Measurements from ENCODE around the gene JADE1.

JADE1 gene

DNA sequence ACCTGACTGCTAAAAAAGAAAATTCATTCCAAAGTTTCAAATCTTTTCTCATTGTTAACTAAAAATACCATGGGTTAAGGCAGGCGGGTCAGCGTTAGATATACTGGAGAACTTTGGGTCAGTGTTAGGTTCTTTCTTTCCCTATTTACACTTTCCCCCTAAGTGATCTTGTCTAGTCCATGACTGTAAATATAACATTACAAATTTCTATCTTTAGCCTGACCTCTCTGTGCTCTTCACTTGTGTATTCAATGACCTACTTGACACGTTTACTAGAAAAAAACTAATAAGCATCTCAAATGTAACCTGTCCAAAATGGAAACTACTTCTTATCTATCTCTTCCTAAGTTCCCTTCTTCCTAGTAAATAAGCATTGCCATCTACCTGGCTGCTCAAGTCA is 95.3 kb downstream of the JADE1 start:
- Histone ChIP-seq H3K9me3 (replicated peaks; ENCODE audit: low read length) (no peaks in the 10 kb centered on the region), H3K4me3 (ENCODE audit: low read length) (no peak overlapping the region), H3K4me1 (ENCODE audit: control insufficient read depth, insufficient read depth, low read length) (no peaks in the 10 kb centered on the region), H3K4me2 (ENCODE audit: low read length) (no peak overlapping the region), H3K9ac (ENCODE audit: low read depth, low read length) (no peak overlapping the region), H3K36me3 (ENCODE audit: insufficient read depth, low read length) (no peaks in the 10 kb centered on the region), H3K27me3 (ENCODE audit: control insufficient read depth, insufficient read depth, low read length) (no peaks in the 10 kb centered on the region)

DNA sequence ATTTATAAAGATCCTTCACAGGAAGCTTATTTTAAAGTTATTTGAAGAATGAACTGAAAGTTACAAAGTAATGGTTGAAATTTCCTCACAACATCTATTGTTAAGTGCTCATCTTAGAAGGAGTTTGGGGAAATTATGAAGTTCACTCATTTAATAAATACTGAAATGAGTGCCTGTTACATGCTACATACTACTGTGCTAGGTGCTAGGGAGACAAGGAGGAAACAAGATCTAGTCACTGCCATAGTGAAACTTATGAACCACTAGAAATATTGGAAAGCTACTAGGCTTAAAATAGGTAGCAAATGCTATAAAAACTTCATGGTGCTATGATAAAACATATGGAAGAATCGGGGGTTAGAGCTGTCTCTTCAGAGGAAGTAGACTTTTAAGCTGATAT is 97.1 kb downstream of the JADE1 start:
- Histone ChIP-seq H3K4me1 (ENCODE audit: control insufficient read depth, insufficient read depth, low read length) (no peaks in the 10 kb centered on the region), H3K36me3 (ENCODE audit: insufficient read depth, low read length) (no peaks in the 10 kb centered on the region), H3K4me2 (ENCODE audit: low read length) (no peak overlapping the region), H3K27me3 (ENCODE audit: control insufficient read depth, insufficient read depth, low read length) (no peaks in the 10 kb centered on the region), H3K4me3 (ENCODE audit: low read length) (no peak overlapping the region), H3K9ac (ENCODE audit: low read depth, low read length) (no peak overlapping the region), H3K9me3 (replicated peaks; ENCODE audit: low read length) (no peaks in the 10 kb centered on the region)

DNA sequence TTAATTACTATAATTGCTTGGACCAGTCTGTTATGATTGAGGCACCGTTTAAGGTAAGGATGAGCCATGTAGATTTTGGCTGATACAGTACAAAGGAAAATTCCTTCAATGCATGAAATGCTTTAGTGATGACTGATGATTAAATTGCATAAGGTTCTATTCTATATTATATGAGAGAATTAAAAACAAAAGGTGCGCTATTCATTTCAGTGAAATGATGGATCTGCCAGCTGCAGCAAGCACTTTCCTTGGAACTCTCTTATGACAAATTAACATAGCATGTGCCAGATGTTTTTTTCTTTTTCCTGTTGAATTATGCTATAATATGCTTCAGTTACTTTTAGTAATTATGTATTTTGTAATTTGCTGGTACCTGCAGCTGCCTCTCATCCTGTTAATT is 98.5 kb downstream of the JADE1 start:
- no peaks in the 10 kb centered on the region for H3K36me3 ChIP-seq (ENCODE audit: insufficient read depth, low read length)
- no peak overlapping the region for H3K4me3 ChIP-seq (ENCODE audit: low read length)
- no peak overlapping the region for H3K4me2 ChIP-seq (ENCODE audit: low read length)
- no peaks in the 10 kb centered on the region for H3K4me1 ChIP-seq (ENCODE audit: control insufficient read depth, insufficient read depth, low read length)
- no peaks in the 10 kb centered on the region for H3K27me3 ChIP-seq (ENCODE audit: control insufficient read depth, insufficient read depth, low read length)
- H3K9me3 ChIP-seq (replicated peaks; ENCODE audit: low read length), result no peaks in the 10 kb centered on the region
- H3K9ac ChIP-seq (ENCODE audit: low read depth, low read length), result no peak overlapping the region

DNA sequence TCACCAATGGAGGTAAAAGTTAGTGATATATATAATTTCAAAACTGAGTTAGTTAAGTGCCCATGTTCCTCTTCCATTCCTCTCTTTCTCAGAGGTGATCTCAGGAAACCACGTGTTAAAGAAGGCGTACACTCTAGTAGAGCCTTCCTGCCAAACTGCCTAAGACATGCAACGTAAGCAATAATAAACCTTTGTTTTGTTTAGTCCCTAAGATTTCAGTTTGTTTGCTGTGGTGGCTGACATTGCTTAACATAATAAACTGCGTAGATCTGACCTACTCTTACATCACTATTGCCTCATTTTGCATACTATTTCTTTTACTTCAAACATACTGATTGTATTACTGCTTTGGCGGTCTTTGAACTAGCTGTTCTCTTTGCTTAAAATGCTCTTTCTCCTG is 99.2 kb downstream of the JADE1 start:
- Histone ChIP-seq H3K4me2 (ENCODE audit: low read length) (no peak overlapping the region), H3K4me3 (ENCODE audit: low read length) (no peak overlapping the region), H3K36me3 (ENCODE audit: insufficient read depth, low read length) (no peaks in the 10 kb centered on the region), H3K9me3 (replicated peaks; ENCODE audit: low read length) (no peaks in the 10 kb centered on the region), H3K9ac (ENCODE audit: low read depth, low read length) (no peak overlapping the region), H3K4me1 (ENCODE audit: control insufficient read depth, insufficient read depth, low read length) (no peaks in the 10 kb centered on the region), H3K27me3 (ENCODE audit: control insufficient read depth, insufficient read depth, low read length) (no peaks in the 10 kb centered on the region)

DNA sequence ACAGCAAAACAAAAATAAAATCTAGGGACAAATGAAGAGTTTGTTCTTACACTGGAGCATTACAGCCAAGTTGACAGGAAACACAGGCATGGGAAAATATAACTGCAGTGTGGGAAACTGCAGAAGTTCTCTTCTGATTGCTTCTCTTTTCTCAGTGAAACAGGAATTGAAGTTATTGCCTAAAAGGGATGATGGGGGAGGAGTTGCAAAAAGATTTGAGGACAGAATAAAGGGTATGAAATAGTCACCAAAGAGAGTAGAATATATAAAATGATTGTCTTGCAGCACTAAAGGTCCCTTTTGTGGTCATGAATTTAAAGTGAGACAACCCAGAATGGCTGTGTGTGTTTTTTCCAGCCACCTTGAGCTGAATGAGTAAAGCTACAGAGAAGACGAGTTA is 103.7 kb downstream of the JADE1 start:
- Histone ChIP-seq H3K27me3 (ENCODE audit: control insufficient read depth, insufficient read depth, low read length) (no peaks in the 10 kb centered on the region), H3K4me3 (ENCODE audit: low read length) (no peak overlapping the region), H3K9ac (ENCODE audit: low read depth, low read length) (no peak overlapping the region), H3K4me2 (ENCODE audit: low read length) (no peak overlapping the region), H3K36me3 (ENCODE audit: insufficient read depth, low read length) (no peaks in the 10 kb centered on the region), H3K9me3 (replicated peaks; ENCODE audit: low read length) (no peaks in the 10 kb centered on the region), H3K4me1 (ENCODE audit: control insufficient read depth, insufficient read depth, low read length) (no peaks in the 10 kb centered on the region)

DNA sequence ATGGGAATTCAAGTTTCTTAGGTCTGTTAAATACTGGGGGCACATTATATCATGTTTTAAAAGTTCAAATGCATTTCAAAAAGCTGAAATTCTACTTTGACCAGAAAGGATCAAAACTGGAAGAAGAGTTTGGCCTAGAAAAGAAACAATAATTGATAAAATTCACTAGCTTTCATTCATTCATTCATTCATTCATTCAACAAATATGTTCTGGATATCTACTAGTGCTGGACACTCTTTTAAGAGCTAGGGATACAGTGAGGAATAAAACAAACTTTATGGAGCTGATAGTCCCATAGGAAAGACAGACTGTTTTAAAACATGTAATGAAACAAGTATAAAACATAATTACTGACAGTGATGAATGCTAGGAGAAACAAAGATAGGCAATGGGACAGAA is 106.0 kb downstream of the JADE1 start:
- Histone ChIP-seq H3K4me2 (ENCODE audit: low read length) (no peak overlapping the region), H3K4me3 (ENCODE audit: low read length) (no peak overlapping the region), H3K9me3 (replicated peaks; ENCODE audit: low read length) (no peaks in the 10 kb centered on the region), H3K4me1 (ENCODE audit: control insufficient read depth, insufficient read depth, low read length) (no peaks in the 10 kb centered on the region), H3K27me3 (ENCODE audit: control insufficient read depth, insufficient read depth, low read length) (no peaks in the 10 kb centered on the region), H3K9ac (ENCODE audit: low read depth, low read length) (no peak overlapping the region), H3K36me3 (ENCODE audit: insufficient read depth, low read length) (no peaks in the 10 kb centered on the region)

DNA sequence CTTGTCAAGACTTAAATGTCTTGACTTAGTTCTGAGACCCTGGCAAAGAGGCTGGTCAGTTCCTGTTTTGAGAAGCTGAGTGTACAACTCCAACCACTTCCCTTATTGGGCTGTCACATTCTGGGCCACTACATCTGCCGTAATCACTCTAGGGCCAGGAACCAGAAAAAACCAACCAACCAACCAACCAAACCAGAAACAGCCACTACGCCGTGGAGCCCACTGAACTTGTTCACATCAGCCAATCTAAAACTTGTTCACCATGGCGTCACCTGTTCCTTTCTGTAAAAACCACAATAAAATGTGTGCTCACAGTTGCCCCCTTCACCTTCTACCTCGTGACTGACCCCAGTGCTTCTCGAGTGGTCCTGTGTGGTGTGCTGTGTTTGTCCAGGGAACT is 107.3 kb downstream of the JADE1 start:
- H3K4me3 ChIP-seq (ENCODE audit: low read length), result no peak overlapping the region
- H3K27me3 ChIP-seq (ENCODE audit: control insufficient read depth, insufficient read depth, low read length), result no peaks in the 10 kb centered on the region
- no peak overlapping the region for H3K4me2 ChIP-seq (ENCODE audit: low read length)
- H3K9me3 ChIP-seq (replicated peaks; ENCODE audit: low read length), result no peaks in the 10 kb centered on the region
- no peaks in the 10 kb centered on the region for H3K36me3 ChIP-seq (ENCODE audit: insufficient read depth, low read length)
- no peak overlapping the region for H3K9ac ChIP-seq (ENCODE audit: low read depth, low read length)
- H3K4me1 ChIP-seq (ENCODE audit: control insufficient read depth, insufficient read depth, low read length), result no peaks in the 10 kb centered on the region

DNA sequence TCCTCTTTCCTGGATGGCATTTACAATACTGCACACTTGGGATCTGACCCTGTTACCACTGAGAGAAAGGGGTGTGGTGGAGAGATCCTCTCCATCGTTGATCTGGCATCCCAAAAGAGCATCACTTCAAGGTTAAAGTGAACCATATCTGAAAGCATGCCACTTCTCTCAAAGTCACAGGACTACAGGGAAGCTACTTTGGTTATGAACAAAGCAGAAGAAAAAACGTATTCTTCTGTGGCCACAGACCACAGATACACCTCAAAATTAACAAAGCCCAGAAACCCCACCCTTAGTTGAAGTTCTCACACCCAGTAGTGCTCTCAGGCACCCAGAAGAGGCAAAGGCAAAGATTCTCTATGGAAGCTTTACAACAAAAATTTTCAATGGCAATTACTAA is 108.3 kb downstream of the JADE1 start:
- no peak overlapping the region for H3K9ac ChIP-seq (ENCODE audit: low read depth, low read length)
- no peaks in the 10 kb centered on the region for H3K9me3 ChIP-seq (replicated peaks; ENCODE audit: low read length)
- no peaks in the 10 kb centered on the region for H3K27me3 ChIP-seq (ENCODE audit: control insufficient read depth, insufficient read depth, low read length)
- no peak overlapping the region for H3K4me2 ChIP-seq (ENCODE audit: low read length)
- H3K4me1 ChIP-seq (ENCODE audit: control insufficient read depth, insufficient read depth, low read length), result no peaks in the 10 kb centered on the region
- no peaks in the 10 kb centered on the region for H3K36me3 ChIP-seq (ENCODE audit: insufficient read depth, low read length)
- no peak overlapping the region for H3K4me3 ChIP-seq (ENCODE audit: low read length)

DNA sequence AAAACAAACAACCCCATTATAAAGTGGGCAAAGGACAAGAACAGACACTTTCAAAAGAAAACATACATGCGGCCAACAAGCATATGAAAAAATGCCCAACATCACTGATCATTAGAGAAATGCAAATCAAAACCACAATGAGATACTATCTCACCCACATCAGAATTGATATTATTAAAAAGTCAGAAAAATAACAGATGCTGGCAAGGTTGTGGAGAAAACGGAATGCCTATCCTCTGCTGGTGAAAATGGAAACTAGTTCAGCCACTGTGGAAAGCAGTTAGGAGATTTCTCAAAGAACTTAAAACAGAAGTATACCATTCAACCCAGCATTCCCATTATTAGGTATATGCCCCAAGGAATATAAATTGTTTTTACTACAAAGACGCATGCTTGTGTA is 112.5 kb downstream of the JADE1 start:
- Histone ChIP-seq H3K27me3 (ENCODE audit: control insufficient read depth, insufficient read depth, low read length) (no peaks in the 10 kb centered on the region), H3K9ac (ENCODE audit: low read depth, low read length) (no peak overlapping the region), H3K4me3 (ENCODE audit: low read length) (no peak overlapping the region), H3K4me2 (ENCODE audit: low read length) (no peak overlapping the region), H3K9me3 (replicated peaks; ENCODE audit: low read length) (no peaks in the 10 kb centered on the region), H3K4me1 (ENCODE audit: control insufficient read depth, insufficient read depth, low read length) (no peaks in the 10 kb centered on the region), H3K36me3 (ENCODE audit: insufficient read depth, low read length) (no peaks in the 10 kb centered on the region)

Measured in skeletal muscle satellite cell (primary cell).